ENCODE measurements around the gene IQCN. TPM values are rescaled to one million over a fixed set of nuclear protein-coding genes. Genes with fewer than 3 reads are reported as not detected.

IQCN gene
- total and polyA plus RNA-seq, 10 donors = 1.4 to 17.1 (median 8.5) TPM

- 54 to 68% (median 65%) methylated on average over 6 of the region's 6 CpGs for WGBS, 5 donors
- Histone ChIP-seq H3K27me3 (replicated peaks in 1 of 7) (peaks cover 4 to 100% (median 61%) of the 10 kb centered on the region in 7 donors), H3K4me3 (no peak overlapping the region), H3K36me3 (no peaks in the 10 kb centered on the region), H3K27ac (no peak overlapping the region), H3K4me1 (peaks cover 18 to 52% (median 39%) of the 10 kb centered on the region in 6 donors), H3K9me3 (peaks cover 0 to 2% (median 0%) of the 10 kb centered on the region in 8 donors)
- DNase-seq = no peak
- TF ChIP-seq POLR2AphosphoS5 (IDR thresholded peaks at IDR 0.05) (no peak), CTCF (IDR thresholded peaks at IDR 0.05 in 8 of 11, conservative IDR thresholded peaks at IDR 0.05 in 3 of 11) (no peak), POLR2A (IDR thresholded peaks at IDR 0.05) (no peak)
- intact Hi-C loops (cut with DNase I; ENCODE audit: low total_unique reads) = no loop called here
Observed at GRCh38 chr19:18227781-18228271, 46.4 kb downstream of the IQCN start.

GRCh38 chr19:18226956-18227780 is 47.1 kb downstream of the IQCN start:
- Histone ChIP-seq H3K4me1 (peaks cover 18 to 46% (median 38%) of the 10 kb centered on the region in 6 donors), H3K36me3 (no peaks in the 10 kb centered on the region), H3K4me3 (no peak overlapping the region), H3K27ac (no peak overlapping the region), H3K9me3 (no peaks in the 10 kb centered on the region), H3K27me3 (replicated peaks in 1 of 7) (peaks cover 3 to 100% (median 54%) of the 10 kb centered on the region in 7 donors)
- DNase-seq = no peak
- TF ChIP-seq POLR2AphosphoS5 (IDR thresholded peaks at IDR 0.05) (peak in 1 of 3 donors; percentile 18), POLR2A (IDR thresholded peaks at IDR 0.05) (no peak)
- WGBS, 5 donors = 75 to 85% (median 83%) methylated on average over 18 of the region's 18 CpGs
- intact Hi-C loops (cut with DNase I; ENCODE audit: low total_unique reads) = no loop called here

GRCh38 chr19:18225702-18226468 is 48.4 kb downstream of the IQCN start, which contains the start of gene PDE4C:
Gene PDE4C (minus strand): TSS chr19:18226438. CDS start chr19:18226415, 23 bp downstream.
- peaks cover 18 to 38% (median 30%) of the 10 kb centered on the region in 6 donors for H3K4me1 ChIP-seq
- no peaks in the 10 kb centered on the region for H3K36me3 ChIP-seq
- 2 to 5% (median 3%) methylated on average over 42 to 51 of the region's 51 CpGs for WGBS, 5 donors
- H3K4me3 ChIP-seq = peak within 1 kb of the TSS in 4 of 8 donors; percentile 37 to 70 (median 42)
- peak; percentile 27 to 62 (median 46) for TF ChIP-seq POLR2AphosphoS5 (IDR thresholded peaks at IDR 0.05)
- TF ChIP-seq POLR2A (IDR thresholded peaks at IDR 0.05) = no peak
- no peak for TF ChIP-seq CTCF (IDR thresholded peaks at IDR 0.05 in 8 of 11, conservative IDR thresholded peaks at IDR 0.05 in 3 of 11)
- peak; percentile 75 for DNase-seq
- H3K27ac ChIP-seq = peak within 1 kb of the TSS in 7 of 8 donors; percentile 32 to 80 (median 58)
- peaks cover 3 to 100% (median 59%) of the 10 kb centered on the region in 7 donors for H3K27me3 ChIP-seq (replicated peaks in 1 of 7)
- intact Hi-C loops (cut with DNase I; ENCODE audit: low total_unique reads) = no loop called here
- H3K9me3 ChIP-seq = no peaks in the 10 kb centered on the region

- Histone ChIP-seq H3K27me3 (replicated peaks in 1 of 7) (peaks cover 3 to 100% (median 64%) of the 10 kb centered on the region in 7 donors), H3K9me3 (no peaks in the 10 kb centered on the region), H3K27ac (peak overlapping the region in 7 of 8 donors; percentile 32 to 80 (median 58)), H3K36me3 (no peaks in the 10 kb centered on the region), H3K4me1 (peaks cover 18 to 41% (median 30%) of the 10 kb centered on the region in 6 donors), H3K4me3 (peak overlapping the region in 4 of 8 donors; percentile 37 to 70 (median 42))
- 8 to 24% (median 20%) methylated on average over 15 to 16 of the region's 16 CpGs for WGBS, 5 donors
- DNase-seq = no peak
- intact Hi-C loops (cut with DNase I; ENCODE audit: low total_unique reads) = no loop called here
- TF ChIP-seq POLR2A (IDR thresholded peaks at IDR 0.05) = no peak
- TF ChIP-seq POLR2AphosphoS5 (IDR thresholded peaks at IDR 0.05) = peak in 1 of 3 donors; percentile 6
Observed at GRCh38 chr19:18225355-18225701, 48.9 kb downstream of the IQCN start.

Data from spleen (tissue), 11 donors.